Smooth muscle cell (in vitro differentiated cells): Measurements from ENCODE around the gene CEBPE. TPM values are rescaled to one million over a fixed set of nuclear protein-coding genes. Genes with fewer than 3 reads are reported as not detected.

Experiments used
- DNase-seq: peaks from one replicate; lab custom pipeline; 2025; ENCODE audit not compliant: unreplicated experiment; lab: John Stamatoyannopoulos, UW
- H2AFZ ChIP-seq: fragments of 200-600 bp; sonication (generic); 2 replicates; pipeline ENCODE4 v1.6.0; 2016; ENCODE audit warnings: antibody characterized with exemption, low read depth, mild to moderate bottlenecking
- H3F3A ChIP-seq: fragments of 200-600 bp; sonication (generic); 2 replicates; pipeline ENCODE4 v1.6.0; 2017; ENCODE audit warnings: antibody characterized with exemption, low read depth
- H3K27ac ChIP-seq: fragments of 200-600 bp; sonication (generic); 2 replicates; pipeline ENCODE4 v1.5.1; 2016; ENCODE audit warnings: low read depth, mild to moderate bottlenecking
- H3K27me3 ChIP-seq: fragments of 200-600 bp; sonication (generic); 2 replicates; pipeline ENCODE4 v1.6.1; 2016; ENCODE audit warnings: low read depth, mild to moderate bottlenecking
- H3K36me3 ChIP-seq: fragments of 200-600 bp; sonication (generic); 2 replicates; pipeline ENCODE4 v1.5.1; 2016; ENCODE audit warnings: low read depth
- H3K4me1 ChIP-seq: fragments of 200-600 bp; sonication (generic); 2 replicates; pipeline ENCODE4 v1.5.1; 2016; ENCODE audit warnings: low read depth
- H3K4me2 ChIP-seq: fragments of 200-600 bp; sonication (generic); 2 replicates; pipeline ENCODE4 v1.6.0; 2016; ENCODE audit warnings: mild to moderate bottlenecking
- H3K4me3 ChIP-seq: fragments of 200-600 bp; sonication (generic); 2 replicates; pipeline ENCODE4 v1.5.1; 2016; ENCODE audit warnings: mild to moderate bottlenecking
- H3K79me2 ChIP-seq: fragments of 200-600 bp; sonication (generic); 2 replicates; pipeline ENCODE4 v1.6.0; 2016; ENCODE audit warnings: low read depth, mild to moderate bottlenecking
- H3K9ac ChIP-seq: fragments of 200-600 bp; sonication (generic); 2 replicates; pipeline ENCODE4 v1.6.0; 2016; ENCODE audit warnings: low read depth
- H3K9me3 ChIP-seq: fragments of 200-600 bp; sonication (generic); replicated peaks from 2 replicates; pipeline ENCODE4 v1.5.1; 2016; ENCODE audit warnings: low read depth
- H4K20me1 ChIP-seq: fragments of 200-600 bp; sonication (generic); 2 replicates; pipeline ENCODE4 v1.6.0; 2016; ENCODE audit warnings: low read depth
- CTCF ChIP-seq: fragments of 200-600 bp; sonication (generic); IDR thresholded peaks from 2 replicates; pipeline ENCODE4 v1.5.1; 2017; ENCODE audit warnings: borderline replicate concordance, mild to moderate bottlenecking, antibody characterized with exemption; ENCODE audit not compliant: insufficient read depth, poor library complexity, severe bottlenecking
- WGBS: methylation state at CpG from one replicate; pipeline ENCODE4 v1.1.7; 2016; ENCODE audit warnings: low lambda C conversion rate; 5-methylcytosine and 5-hydroxymethylcytosine counted together
- polyA plus RNA-seq: library from polyadenylated mRNA; unstranded; fragments of >200 nt; fragmentation: Nextera tagmentation; extraction: Ambion mirVana; gene quantifications from 2 replicates; pipeline ENCODE4 v1.2.1, GENCODE V29; 2016
- total RNA-seq: library from RNA; depleted of rRNA; stranded (reverse); fragments of >200 nt; gene quantifications from 2 replicates; pipeline ENCODE4 v1.2.3, GENCODE V29; 2014

CEBPE gene
- total and polyA plus RNA-seq, 2 experiments from 2014 or later = not detected

GRCh38 chr14:23094666-23095195 lies 24.3 kb downstream of the CEBPE start, which contains the start of gene ACIN1:
Gene ACIN1, minus strand, starts transcription at chr14:23095136. Its CDS starts 24 bp downstream, at chr14:23095112.
- DNase-seq = no peak

GRCh38 chr14:23093991-23094665 lies 24.9 kb downstream of the CEBPE start:
- Histone ChIP-seq H3K9me3 (no peaks in the 10 kb centered on the region), H3K4me2 (peak overlapping the region; percentile 90), H3K9ac (peak overlapping the region; percentile 98), H3K36me3 (peaks cover 16% of the 10 kb centered on the region), H3F3A (no peaks in the 10 kb centered on the region), H3K27me3 (no peaks in the 10 kb centered on the region), H3K4me1 (peaks cover 14% of the 10 kb centered on the region), H3K79me2 (peaks cover 74% of the 10 kb centered on the region), H4K20me1 (peaks cover 70% of the 10 kb centered on the region), H3K4me3 (peak overlapping the region; percentile 82), H3K27ac (peak overlapping the region; percentile 96), H2AFZ (no peak overlapping the region)
- TF ChIP-seq CTCF = no peak
- WGBS = 6% methylated on average over 14 of the region's 14 CpGs
- no peak for DNase-seq

More at GRCh38 chr14:23094666-23095195, 24.3 kb downstream of the CEBPE start, which contains the start of gene ACIN1:
- Histone ChIP-seq H3F3A (no peaks in the 10 kb centered on the region), H3K4me3 (peak within 1 kb of the TSS; percentile 82), H3K27ac (peak within 1 kb of the TSS; percentile 96), H2AFZ (peak within 1 kb of the TSS; percentile 87), H4K20me1 (peaks cover 68% of the 10 kb centered on the region), H3K27me3 (no peaks in the 10 kb centered on the region), H3K79me2 (peaks cover 72% of the 10 kb centered on the region), H3K4me1 (peaks cover 14% of the 10 kb centered on the region), H3K9me3 (no peaks in the 10 kb centered on the region), H3K9ac (peak within 1 kb of the TSS; percentile 98), H3K36me3 (peaks cover 10% of the 10 kb centered on the region), H3K4me2 (peak within 1 kb of the TSS; percentile 90)
- WGBS = under 1% methylated on average over 48 of the region's 55 CpGs
- TF ChIP-seq CTCF = no peak

- H3K36me3 ChIP-seq = peaks cover 20% of the 10 kb centered on the region
- H3K9ac ChIP-seq = peak overlapping the region; percentile 98
- peak overlapping the region; percentile 82 for H3K4me3 ChIP-seq
- TF ChIP-seq CTCF = no peak
- peak overlapping the region; percentile 90 for H3K4me2 ChIP-seq
- peaks cover 14% of the 10 kb centered on the region for H3K4me1 ChIP-seq
- H3K27ac ChIP-seq = peak overlapping the region; percentile 15
- no peaks in the 10 kb centered on the region for H3K9me3 ChIP-seq
- peaks cover 76% of the 10 kb centered on the region for H3K79me2 ChIP-seq
- no peaks in the 10 kb centered on the region for H3K27me3 ChIP-seq
- H3F3A ChIP-seq = peaks cover under 1% of the 10 kb centered on the region
- 93% methylated on average over 2 of the region's 2 CpGs for WGBS
- no peak for DNase-seq
- no peak overlapping the region for H2AFZ ChIP-seq
- H4K20me1 ChIP-seq = peaks cover 74% of the 10 kb centered on the region
Observed at GRCh38 chr14:23093526-23093925, 25.5 kb downstream of the CEBPE start.

GRCh38 chr14:23093104-23093503 lies 26.0 kb downstream of the CEBPE start:
- Histone ChIP-seq H3F3A (peaks cover 4% of the 10 kb centered on the region), H3K9ac (no peak overlapping the region), H4K20me1 (peaks cover 73% of the 10 kb centered on the region), H3K36me3 (peaks cover 20% of the 10 kb centered on the region), H3K4me3 (peak overlapping the region; percentile 82), H3K27ac (peak overlapping the region; percentile 15), H3K9me3 (no peaks in the 10 kb centered on the region), H3K4me2 (peak overlapping the region; percentile 90), H3K4me1 (peaks cover 14% of the 10 kb centered on the region), H3K27me3 (no peaks in the 10 kb centered on the region), H2AFZ (no peak overlapping the region), H3K79me2 (peaks cover 76% of the 10 kb centered on the region)
- WGBS = 95% methylated on average over 2 of the region's 2 CpGs
- no peak for DNase-seq
- TF ChIP-seq CTCF = no peak
